HG02870 (cell line): ENCODE data around the gene TNS3.

Experiments
- ATAC-seq: cut with Tn5 transposase; IDR thresholded peaks from one replicate; pipeline ENCODE4 v1.9.1; 2021; ENCODE audit warnings: mild to moderate bottlenecking, moderate library complexity; ENCODE audit not compliant: unreplicated experiment

The TNS3 gene

DNA sequence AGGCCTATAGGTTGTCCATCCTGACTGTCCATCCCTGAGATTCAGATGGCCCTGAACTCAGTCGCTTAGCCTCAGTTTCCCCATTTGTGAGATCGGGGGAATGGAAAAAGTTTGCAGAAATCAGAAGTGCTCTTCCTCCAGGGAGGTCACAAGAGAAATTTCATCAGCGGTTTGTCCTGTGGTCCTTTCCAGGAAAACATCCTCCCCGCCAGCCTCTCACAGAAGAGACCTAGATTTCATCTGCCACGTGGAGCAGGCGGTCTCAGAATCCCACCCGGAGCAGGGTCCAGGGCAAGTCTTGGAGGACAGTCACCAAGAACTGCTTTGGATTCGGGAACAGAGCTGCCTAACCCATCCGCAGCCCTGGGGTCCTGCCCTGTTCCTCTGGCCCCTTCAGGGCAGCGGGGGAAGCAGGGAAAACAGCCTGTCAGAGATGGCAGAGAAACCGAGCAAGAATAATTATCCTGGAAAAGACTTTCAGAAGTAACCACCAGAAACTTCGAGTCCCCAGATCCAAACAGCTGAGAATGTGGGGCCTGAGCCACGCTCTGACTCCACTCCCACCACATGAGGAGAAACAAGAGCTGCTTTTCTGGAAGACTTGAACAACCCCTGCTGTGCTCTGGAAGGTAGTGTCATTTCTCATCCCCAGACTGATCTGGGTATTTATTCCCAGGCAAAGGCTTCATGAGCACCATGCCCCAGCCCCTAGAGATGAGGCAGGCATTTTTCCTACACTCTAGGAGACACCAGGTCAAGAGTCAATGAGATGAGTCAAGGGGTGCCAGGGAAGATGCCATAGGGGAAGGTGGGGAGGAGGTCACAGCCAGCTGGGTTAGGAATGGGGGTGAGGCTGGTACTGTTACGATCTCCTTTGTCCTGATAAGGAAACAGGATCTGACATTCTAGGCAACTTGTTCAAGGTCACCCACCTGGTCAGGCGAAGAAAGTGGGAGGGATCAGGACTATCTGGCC lies 1.1 kb upstream of the TNS3 start:
- no peak for ATAC-seq

- ATAC-seq = no peak
These were observed 490 bp downstream of the TNS3 start for GRCh38 chr7:47581438-47581803.

GRCh38 chr7:47580811-47581331 lies 1.0 kb downstream of the TNS3 start:
- ATAC-seq = no peak

- ATAC-seq = no peak
These were observed 1.7 kb downstream of the TNS3 start for GRCh38 chr7:47580175-47580706.

DNA sequence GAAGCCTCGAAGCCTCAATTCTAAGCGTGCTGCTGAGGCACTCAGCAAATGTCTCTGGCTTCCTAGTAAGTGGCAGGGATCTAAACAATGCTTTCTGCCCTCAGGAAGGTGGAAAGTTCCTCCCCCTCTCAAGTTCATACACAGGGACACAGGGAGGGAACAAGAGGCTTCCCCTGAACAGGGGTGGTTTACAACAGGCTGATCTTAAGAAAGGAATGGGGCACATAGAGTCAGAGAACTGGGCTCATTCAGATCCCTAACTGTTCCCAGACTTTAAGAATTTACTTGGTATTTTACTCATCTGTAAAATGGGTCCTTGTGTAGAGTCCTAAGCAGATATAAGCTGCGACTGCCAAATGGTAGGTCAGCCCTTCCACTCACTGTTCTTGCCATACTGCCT lies 2.5 kb downstream of the TNS3 start:
- ATAC-seq = no peak

GRCh38 chr7:47578579-47579270 lies 3.2 kb downstream of the TNS3 start:
- no peak for ATAC-seq

DNA sequence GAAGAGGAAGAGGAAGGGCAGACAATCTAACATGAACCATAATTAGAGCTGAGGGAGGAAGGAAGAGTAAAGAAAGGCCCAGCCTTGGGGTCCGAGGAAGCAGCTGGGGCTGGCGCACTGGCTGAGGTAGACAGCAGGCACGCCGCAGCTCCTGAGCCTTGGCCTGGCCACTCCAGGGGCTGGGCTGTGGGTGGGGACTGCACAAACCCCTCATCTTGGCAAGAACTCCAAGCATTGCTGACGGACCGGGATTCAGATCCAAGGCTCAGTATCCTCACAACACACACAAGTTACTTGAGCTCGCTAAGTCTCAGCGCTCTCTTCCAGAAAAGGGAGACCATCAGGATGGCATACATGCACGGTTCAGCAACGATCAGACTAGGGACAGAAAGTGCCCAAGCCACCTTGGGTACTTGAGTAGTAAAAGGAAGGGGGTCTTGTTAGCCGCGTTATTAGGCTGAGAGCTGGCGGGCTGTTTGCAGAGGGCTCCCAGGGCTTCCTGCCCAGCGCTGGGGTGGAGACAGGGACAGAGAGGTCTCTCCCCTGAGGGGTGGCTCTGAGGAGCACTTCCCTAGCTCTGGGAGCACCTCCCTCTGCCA lies 4.5 kb downstream of the TNS3 start:
- ATAC-seq = no peak

DNA sequence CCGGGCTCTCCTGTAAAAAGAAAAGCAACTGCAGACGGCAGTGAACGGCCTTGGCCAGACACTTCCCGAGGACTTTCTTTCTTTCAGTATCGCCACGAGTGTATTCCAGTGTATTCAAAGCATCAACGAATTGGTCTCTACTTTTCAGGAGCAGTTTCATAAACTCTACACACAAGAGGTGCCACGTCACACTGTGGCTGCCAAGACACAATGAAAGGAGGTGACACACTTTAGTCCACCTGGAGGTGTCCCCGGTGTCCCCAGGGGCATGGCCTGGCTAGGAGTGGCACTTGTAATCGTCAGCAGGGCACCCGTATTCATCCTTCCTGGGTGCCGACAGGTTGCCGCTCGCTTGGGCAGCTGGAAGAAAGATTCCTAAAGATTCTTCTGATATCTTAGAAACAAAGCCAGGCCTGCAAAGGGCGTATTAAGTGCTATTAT lies 5.0 kb downstream of the TNS3 start:
- no peak for ATAC-seq

GRCh38 chr7:47576031-47576865 lies 5.7 kb downstream of the TNS3 start:
- ATAC-seq = no peak

GRCh38 chr7:47574482-47575329 lies 7.2 kb downstream of the TNS3 start:
- ATAC-seq = peak; percentile 82

DNA sequence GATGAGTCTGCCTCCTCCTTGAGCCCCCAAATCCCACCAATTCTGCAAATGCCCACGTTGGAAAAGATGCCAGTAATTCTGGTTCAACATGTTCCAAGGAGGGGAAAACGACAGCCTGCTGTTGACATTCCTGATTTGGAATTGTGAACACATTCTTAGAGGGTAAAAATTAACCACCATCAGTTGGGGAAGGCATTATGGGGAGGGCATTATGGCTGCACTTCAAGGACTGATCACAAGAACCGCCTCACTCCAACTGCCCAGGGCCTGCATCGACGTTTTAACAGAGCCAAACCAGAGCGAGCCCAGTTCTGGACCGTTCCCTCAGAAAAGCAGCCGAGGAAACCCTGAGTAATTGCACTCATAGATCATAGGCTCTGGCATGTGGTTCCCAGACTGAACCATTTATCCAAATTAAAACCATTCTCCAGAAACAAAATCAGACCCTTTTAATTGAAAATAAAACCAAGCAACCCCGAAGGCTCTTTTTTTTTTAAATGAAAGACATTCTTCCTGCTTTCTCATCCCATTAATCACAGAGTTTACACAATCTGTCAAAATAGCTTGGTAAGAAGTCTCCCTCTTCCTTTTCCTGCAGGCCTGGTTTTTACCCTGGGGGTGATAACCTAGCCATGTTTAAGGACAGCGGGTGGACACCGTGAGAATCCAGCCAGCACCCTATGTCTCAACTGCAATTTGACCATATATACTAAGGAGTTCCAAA lies 8.0 kb downstream of the TNS3 start:
- ATAC-seq = no peak

DNA sequence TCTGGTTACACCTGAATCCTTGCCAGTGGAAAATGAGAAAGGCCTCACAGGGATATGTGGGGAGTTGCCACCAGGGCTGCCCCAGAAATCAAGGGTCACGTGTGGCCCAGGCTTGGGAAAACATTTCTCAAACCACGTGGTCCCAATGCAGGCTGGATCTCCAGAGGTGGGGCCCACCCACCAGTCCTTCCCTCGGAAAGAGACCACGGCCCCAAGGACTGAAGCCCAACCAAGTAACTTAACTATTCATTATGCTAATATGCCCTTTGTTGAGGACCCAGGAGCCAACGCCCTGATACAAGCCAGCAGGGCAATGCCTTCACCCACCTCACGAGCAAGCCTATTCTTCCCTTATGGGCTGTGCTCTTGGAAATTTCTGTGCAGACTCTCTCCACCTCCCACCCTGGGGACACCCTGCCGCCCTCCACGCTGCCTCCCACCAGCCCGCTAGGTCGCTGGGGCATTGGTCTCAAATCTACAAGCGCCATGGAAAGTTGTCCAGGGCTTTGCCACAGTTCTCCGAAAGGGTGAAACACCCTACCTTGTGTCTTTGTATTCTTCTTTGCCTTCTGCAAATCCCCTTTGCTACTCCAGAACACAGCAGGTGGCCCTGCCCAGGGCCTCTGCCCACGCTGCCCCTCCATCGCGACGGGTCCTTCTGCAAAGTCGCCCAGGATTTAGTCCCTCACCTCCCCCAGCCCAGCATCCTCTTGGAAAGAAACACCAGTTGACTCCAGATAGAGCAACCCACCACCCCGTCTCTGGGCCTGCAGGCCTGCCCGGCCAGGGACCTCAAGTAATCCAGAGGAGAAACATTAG lies 8.8 kb downstream of the TNS3 start:
- no peak for ATAC-seq

GRCh38 chr7:47572094-47572445 lies 9.8 kb downstream of the TNS3 start:
- no peak for ATAC-seq

DNA sequence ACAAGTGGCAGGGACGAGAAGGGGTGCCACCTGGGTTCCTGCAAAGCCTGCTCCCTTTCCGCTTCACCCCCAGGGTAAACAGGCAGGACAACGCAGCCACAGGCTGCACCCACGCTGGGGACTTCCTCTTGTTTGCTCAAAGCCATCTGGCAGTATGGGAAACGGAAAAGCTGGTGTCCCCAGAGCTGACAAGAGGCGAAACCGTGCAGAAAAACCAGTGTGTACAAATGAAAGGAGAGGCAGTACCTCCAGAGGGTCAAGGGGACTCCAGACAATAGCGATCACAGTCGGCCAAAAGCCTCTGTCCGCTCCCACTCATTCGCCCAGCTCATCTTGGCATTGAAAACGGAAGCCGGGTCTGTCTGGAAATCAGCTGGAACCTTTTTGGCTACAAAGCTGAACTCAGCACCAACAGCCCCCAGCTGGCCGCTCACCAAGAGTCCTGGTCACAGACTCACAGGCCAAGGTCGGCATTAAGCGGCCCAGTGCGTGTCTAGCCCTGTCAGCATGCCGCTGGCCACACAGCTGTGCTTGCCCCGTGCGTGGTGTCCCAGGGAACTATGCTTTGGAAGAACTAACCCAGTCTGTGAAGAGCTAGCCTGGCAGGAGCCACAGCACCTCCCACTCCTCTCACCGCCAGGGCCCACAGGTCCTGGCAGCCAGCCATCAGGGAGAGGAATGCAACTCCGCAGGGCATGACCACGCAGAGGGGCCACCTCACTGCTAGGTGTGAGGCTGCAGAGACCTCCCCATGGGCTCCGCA lies 10.4 kb downstream of the TNS3 start:
- ATAC-seq = no peak

GRCh38 chr7:47570649-47571050 lies 11.3 kb downstream of the TNS3 start:
- ATAC-seq = no peak

DNA sequence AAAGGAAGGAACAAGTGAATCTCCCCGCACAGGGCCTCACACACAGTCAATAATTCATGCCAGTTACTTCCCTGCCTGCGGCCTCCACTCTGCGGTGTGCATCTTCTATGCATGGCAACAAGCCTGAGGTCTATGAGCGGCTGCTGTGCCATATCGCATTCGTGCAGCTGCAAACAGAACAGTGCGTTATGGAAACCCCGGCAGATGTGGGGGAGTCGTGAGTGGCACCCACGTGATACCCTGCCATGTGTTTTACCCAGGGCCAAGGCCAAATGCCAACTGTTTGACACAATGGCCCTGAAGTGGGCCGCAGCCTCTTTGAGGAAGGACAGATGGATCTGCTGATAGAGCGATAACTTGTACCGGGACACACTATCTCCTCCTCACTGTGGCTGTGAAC lies 13.4 kb downstream of the TNS3 start:
- ATAC-seq = no peak

DNA sequence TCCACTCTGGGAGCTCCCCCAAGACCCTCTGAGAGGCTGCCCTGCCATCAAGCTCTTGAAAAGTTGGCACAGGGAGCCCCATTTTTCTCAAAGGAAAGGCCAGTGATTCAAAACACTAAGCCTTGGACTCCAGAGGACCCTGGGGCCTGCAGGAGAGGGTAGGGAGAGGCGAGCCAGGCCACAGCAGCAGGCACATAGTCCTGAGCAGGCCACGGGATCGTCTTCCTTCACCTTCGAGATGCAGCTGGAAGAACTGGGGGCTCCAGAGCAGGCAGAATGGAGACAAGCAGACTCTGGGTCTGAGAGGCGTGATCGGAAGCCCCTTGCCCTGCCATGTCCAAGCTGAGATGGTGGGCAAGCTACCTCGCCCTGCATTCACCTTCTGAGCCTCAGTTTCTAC lies 13.9 kb downstream of the TNS3 start:
- no peak for ATAC-seq
